Right renal pelvis (tissue), 4 donors: Measurements from ENCODE around the gene SLC7A10. TPM values are rescaled to one million over a fixed set of nuclear protein-coding genes. Genes with fewer than 3 reads are reported as not detected.
"Not testable (repeated sequence)": the region's sequence is repeated elsewhere in the genome, so short reads cannot be mapped to it uniquely, and the experiment has no call there.

Experiments used
- DNase-seq, 4 donors: peaks; one replicate each; pipeline ENCODE4 v3.0.0-alpha.2; 2013; ENCODE audit warnings: low read depth in 4 of 4, low spot score in 3 of 4, missing footprints in 1 of 4
- polyA plus RNA-seq, 4 donors: library from polyadenylated mRNA; unstranded; fragments of 120-200 nt; gene quantifications; one replicate each; pipeline ENCODE4 v1.2.1, GENCODE V29; 2013; ENCODE audit not compliant: insufficient read length in 4 of 4

The SLC7A10 gene
- polyA plus RNA-seq, 4 donors = 0.27 to 0.54 (median 0.40) TPM

DNA sequence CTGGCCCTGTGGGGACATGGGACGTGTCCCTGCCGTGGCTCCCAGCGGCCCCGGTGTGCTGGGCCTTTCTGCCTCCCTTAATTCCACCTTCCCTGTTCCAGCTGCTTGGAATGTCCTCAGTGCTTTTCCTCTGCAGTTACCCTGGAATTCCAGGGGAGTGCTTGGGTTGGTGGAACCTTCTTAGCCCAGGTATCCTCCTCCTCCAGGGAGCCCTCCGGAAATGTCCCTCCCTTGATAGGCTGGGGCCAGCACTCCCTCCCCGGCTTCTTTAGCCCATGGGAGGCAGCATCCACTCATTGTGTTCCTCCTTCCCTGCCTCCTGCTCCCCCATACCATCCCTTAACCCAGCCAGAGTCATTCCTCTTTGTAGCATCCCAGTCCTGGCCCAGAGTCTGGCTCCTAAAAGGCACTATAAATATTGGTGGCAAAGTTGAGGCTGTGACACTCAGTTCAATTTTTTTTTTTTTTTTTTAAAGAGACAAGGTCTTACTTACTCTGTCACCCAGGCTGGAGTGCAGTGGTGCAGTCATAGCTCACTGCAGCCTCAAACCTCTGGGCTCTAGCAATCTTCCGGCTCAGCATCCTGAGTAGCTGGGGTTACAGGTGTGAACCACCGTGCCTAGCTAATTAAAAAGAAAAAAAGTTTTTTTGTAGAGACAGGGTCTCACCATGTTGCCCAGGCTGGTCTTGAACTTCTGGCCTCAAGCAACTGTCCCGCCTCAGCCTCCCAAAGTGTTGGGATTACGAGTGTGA is 13.7 kb upstream of the SLC7A10 start:
- no peak for DNase-seq

DNA sequence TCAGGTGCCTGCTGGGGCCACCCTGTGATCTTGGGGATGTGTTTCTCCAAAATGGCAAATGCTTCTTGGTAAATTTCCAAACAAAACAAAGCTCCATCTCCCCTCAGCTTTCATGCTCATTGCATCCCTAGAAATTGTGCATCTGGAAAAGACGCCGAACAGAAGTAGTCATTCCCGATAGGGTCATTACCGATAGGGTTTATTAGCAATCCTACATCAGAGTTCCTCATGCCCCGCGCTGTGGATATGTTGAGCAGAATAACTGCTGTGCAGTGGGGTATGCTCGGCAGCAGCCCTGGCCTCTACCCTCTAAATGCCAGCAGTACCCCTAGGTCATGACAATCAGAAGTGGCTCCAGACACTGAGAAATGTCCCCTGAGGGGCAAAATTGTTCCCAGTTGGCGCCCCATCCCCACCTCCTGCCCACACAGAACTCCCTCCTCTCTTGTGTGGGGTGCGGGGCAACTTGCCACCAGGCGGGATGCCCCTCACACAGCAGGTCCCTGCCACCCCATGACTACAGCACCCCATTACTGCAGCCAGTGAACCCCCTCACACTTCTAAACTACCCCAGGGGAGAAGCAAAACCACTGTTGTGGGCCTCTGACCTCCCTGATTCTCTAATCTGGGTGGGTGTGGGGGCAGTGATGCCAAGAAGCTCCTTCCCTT is 13.0 kb upstream of the SLC7A10 start:
- no peak for DNase-seq

DNA sequence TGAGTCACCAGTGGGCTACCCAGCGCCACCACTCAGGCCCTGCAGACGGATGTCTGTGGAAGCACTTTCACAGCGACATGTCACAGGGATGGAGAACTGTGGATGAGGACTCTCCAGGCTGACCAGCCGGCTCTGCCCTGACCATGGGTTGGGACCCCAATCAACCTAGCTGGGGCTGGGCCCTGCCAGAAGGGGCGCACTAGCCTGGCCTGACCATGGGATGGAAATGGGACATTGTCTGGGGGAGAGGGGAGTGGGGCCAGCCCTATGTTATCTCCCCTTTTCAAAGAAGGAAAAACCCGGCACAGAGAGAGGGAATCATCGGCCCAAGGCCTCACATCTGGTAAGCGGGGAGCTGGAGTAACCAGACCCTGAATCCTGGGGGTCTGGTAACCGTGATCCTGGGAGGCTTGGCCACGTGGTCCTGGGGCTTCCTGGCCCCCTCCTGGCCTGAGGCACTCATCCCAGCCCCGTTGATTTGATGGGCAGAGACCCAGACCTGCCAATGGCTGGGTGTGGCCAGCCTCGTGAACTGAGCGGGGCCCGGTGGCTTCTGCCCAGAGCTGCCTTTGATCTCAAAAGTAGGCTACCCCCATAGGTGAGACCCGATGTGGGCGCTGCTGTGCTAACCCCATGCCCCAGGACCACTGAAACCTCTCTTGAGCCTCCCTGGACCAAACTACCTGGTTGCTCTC is 11.2 kb upstream of the SLC7A10 start:
- DNase-seq = no peak

DNA sequence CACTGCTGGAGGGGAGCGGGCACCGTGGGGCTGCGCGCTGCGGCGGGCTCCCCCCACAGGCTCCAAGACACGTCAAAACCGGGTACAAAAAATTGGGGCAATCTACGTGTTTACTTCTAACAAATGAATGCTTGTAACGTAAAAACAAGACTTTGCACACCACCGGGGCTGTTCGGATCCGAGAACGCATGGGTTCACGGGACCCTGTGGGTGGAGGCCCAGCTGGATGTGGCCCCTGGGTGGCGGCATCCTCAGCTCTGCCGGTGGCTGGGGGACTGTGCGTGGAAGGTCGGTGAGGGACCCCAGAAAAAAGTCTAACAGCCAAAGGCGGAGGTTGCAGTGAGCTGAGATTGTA is 10.3 kb upstream of the SLC7A10 start:
- no peak for DNase-seq

DNA sequence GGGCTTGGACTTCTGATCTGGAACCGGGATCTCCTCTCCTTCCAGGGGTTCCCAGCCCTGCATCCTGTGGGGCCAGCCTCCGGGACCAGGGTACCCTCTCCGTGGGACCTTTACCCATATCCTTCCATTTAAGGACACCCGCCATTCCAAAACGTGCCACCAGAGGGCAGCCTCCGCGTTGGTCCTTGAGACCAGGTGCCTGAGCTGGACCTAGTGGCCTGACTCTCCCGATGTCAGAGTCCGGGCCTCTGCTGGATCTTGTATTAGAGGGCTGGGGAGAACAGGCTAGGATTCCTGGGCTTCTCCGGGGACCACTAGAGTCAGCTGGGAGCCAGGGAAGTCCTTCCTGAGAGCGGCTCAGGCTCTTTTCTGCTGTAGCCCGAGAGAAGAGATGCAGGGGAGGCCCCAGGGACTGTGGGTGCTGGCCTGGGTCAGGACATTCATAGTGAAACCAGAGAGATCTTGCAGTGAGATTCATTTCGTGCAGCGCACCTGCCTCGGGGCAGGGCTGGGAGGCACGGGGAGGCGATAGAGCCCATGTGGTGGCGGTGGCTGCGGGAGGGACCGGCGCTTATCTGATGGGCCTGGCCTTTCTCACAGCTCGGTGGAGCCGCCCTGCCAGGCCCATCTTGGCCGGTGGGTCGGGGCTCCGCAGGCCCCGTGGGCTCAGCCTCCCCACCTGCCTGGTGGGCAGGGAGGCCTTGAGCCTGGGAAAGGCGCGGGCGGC is 9.8 kb upstream of the SLC7A10 start:
- DNase-seq = peak in 3 of 4 donors; percentile 29 to 50 (median 30)

DNA sequence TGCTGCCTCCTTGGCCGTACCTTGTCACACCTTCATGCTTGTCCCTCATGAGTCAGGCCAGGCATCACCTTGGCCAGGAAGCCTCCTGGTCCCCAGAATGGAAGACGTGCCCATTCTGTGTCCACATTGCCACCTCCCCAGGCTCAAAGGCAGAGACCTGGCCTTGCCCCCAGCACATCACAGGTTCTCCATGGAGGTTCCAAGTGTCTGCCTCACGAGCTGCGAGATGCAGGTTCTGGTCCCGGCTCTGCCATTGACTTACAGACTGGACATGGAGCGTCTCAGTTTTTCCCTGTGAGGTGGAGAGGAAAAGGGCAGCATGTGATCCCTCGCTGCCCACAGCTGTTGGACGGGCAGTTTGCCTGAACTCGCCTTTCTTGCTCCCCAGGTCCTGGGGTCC is 9.1 kb upstream of the SLC7A10 start:
- DNase-seq = no peak

DNA sequence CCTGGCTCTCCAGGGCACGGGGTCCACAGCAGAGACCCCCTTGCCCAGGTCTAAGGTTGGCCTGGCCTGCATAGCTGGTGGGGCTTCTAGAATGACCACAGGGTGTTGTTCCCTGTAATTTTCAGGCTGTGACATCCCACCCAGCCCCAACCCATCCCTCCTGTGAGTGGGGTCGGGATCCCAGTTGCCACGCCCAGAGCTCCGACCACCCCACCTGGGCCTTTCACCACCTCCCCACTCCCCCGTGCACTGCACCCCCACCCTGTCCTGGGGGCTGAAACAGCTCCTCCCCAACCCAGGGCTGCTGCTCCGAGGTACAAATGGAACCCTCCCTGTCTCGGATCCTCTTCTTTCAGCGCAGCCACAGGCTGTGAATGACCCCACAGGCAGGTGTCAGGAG is 8.4 kb upstream of the SLC7A10 start:
- no peak for DNase-seq

DNA sequence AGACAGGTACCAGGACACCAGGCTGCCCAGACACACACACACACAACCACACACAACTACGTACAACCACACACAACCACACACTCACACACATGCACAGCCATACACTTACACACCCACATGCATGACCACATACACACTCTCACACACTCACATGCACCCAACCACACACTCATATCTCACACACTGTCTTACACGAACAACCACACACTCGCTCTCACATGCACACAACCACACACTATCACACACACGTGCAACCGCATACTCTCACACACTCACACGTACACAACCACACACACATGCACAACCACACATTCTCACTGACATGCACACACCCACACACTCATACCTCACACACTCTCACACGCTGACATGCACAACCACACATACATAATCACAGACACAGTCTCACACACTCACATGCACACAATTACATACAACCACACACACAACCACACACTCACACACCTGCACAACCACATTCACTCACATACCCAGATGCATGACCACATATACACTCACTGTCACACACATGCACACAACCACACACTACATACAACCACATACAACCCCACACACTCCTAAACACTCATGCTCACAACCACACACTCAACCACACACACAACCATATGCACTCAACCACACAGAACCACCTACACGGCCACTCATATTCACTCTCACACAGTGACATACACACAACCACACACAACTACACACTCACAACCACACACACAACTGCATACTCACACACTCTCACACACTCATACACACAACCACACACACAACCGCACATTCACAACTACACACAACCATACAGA is 7.6 kb upstream of the SLC7A10 start:
- DNase-seq = no peak

DNA sequence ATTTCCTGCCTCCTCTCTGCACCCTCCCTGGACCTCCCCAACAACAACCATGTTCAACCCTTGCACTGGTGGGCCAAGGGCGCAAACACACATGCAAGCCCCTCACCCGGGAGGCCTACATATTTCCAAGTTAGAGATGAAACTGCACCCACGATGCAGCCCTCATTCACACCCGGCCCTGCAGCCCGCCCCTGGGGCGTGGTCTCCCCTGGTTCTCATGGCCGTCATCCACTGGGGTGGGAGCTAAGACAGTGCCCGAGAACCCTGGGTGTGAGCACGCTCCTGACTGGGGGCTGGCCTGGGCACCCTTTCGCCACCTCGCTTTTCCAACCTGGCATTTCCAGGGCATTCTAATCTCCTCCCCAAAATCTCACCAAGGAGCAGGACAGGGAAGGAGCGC is 7.0 kb upstream of the SLC7A10 start:
- DNase-seq = no peak

DNA sequence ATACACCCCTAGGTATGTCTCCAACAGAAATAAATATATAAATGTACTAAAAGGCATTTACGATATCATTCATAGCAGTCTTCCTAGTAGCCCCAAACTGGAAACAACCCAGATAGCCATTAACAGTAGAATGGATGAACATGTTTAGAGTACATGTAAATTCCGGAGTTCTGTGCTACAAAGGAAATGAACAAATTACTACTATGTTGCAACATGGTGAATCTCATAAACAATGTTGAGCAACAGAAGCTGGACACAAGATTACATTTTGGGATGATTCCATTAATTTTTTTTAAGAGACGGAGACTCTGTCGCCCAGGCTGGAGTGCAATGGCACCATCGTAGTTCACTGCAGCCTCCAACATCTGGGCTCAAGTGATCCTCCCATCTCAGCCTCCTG is 5.9 kb upstream of the SLC7A10 start:
- DNase-seq = no peak

DNA sequence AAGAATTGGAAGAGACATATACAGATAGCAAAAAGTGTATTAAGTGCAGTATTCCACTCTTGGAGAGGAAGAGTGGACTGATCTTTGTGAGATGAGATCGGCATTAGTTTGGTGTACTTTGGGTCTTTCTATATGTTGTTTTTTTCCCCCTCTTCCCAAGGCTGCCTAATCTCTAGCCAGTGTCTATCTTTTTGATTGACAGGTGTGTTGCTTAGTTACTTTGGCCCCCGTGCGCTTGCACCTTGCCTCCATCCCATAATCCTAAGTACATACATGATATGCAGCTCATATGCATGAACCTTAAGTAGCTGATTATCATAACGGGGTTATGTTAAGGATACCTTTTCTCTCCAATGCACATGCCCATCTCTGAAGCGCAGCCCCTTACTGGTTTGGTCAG is 4.3 kb upstream of the SLC7A10 start:
- DNase-seq = no peak

DNA sequence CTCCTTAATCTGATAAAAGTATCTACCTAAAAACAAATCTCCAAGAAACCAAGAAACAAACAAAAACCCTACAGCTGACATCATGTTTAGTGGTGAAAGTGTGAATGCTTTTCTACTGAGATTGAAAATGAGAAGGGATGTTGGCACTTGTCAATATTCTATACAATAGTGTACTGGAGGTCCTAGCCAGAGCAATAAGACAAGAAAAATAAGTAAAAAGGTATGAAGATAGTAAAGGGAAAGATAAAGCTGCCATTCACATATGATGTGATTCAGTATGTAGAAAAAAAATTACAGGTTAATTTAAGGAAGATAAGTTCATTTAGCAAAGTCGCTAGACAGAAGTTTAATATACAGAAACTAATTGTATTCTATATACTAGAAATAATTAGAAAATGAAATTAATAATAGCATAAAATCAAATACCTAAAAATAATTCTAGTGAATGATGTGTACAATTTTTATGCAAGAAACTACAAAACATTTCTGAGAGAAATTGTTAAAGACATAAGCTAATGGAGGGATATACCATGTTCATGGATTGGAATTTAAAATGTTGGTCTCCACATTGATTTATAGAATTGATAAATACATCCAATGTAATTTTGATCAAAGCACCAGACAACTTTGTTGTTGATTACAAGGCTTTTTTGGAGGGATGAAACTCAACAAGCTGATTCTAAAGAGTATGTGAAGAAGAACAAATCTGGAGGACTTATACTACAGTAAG is 2.4 kb upstream of the SLC7A10 start:
- no peak for DNase-seq

DNA sequence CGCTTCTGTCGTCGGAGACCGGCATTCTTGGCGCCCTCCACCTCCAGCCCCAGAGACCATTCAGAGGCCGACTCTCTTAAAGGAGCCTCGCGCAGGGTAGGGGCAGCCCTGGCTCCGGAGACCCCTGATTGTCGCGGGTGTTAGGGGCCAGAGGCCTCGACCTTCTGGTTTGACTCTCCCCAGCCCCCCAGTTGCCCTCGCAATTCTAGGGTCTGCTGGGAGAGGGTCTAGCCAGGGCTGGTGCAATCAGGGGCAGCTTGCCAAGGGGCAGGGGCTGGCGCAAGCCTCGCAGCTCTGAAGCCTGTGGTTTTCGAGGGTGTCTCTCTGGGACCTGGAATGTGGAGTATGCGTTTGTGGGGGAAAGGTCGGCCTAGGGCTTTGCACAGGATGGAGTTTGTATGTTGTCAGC is 1.6 kb upstream of the SLC7A10 start:
- DNase-seq = no peak

DNA sequence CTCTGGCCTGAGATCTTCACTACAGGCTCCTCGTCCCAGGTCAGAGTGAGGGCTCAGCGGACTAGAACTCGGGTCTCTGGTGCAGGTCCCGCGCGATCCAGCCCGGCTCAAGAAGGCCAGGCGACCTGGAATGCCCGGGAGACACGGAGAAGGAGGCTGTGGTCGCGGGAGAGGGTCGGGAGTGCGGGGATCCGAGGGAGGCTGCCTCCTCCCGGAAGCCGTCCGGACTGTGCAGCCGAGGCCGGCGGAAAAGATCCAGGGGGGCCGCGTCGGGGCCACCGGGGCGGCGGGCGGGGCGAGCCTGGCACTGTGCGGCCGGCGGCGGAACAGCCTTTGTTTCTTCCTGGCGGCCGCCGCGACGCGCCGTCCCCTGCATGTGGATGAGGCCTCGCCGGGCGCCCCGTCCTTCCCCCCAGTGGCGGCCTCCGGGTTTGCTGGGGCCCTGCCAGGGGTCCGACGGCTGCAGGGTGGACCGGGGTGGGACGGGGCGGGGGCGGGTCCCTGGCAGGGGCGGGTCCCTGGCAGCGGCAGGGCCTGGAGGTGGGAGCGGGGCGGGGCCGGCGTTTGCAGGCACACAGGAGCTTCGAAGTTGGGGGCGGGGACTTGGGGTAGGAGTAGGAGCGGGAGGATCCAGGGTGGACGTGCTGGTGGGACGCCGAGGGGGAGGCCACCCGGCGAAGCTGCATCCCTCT is 1.0 kb upstream of the SLC7A10 start:
- no peak for DNase-seq

DNA sequence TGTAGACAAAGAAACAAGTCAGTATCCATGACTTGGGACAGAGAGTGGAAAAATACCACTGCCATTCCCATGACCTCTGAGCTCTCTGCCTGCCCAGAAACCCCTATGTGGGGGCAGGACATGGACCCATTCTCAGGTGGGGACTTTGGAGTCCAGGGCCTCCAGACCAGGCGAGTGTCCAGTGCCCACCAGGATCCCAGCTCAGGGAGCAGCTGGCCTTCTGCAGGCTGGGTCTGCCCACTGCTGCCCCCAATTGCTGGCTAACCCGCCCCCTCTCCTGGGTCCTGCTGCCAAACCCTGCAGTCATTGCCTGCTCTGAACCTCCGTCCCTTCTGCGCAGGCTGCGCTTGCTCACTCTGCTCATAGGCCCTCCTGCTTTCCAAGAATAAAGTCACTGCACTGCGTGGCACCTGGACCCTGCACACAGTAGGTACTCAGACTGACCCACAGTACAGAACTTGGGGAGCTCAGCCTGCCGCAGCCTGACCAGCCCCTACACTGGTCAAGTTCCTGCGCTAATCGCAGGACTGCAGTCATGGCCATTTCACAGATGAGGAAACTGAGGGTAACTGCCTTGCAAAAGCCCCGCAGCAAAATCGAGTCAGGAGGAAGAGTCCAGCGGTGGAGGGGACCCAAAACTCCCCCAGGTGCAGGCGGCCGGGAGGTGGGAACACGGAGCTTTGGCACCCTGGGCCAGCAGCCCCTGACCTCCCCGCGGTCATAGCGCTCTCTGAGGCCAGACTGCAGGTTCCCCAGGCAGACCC is 774 bp downstream of the SLC7A10 start:
- DNase-seq = no peak

DNA sequence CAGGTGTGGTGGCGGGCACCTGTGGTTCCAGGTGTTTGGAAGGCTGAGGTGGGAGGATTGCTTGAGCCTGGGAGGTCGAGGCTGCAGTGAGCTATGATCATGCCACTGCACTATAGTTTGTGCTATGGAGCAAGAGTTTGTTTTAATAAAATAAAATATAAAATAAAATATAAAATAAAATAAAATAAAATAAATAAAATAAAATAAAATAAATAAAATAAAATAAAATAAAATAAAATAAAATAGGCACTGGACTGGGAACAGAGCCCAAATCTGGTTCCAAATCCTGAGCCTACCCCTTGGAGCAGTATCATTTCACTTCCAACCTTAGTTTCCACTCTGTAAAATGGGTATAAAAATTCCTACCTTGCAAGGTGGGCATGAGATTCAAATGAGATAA is 3.4 kb downstream of the SLC7A10 start:
- not testable (repeated sequence) for DNase-seq

DNA sequence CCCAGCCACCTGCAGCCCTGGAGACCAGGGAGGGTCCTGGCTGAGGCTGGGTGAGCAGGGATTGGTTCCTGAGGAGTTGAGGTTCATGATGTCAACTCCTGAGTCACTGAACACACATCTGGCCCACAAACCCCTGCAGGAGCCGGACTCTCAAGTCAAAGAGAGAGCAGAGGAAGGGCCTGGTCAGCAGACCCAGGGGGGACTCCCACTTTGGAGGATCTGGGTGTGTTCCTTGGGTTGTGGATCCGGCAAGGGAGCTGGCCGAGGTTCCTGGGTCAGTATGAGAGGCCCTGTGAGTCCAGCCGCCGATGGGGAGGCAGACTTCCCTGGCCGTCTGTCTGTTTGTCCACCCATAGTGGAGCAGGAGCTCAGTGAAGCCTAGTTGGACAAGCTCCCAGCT is 4.0 kb downstream of the SLC7A10 start:
- no peak for DNase-seq

DNA sequence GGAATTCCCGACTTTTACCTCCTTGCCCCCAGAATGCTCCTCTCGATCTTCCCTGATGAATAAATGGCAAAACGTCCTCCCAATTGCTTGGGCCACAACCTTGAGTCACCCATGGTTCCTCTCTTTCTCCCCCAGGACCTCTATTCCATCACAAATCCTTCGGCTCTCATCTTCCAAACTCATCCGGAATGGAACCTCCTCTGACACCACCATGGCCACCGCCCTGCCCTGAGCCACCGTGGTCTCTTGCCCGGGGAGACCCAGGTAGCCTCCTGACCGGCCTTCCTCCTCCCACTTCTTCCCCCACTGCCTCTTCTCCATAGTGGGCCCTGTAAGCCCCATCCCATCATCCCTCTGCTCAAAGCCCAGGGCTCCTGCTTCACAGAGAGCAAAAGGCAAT is 4.9 kb downstream of the SLC7A10 start:
- DNase-seq = no peak
